Fibroblast of the aortic adventitia (primary cell): ENCODE results near the gene AMN1. TPM values are rescaled to one million over a fixed set of nuclear protein-coding genes. Genes with fewer than 3 reads are reported as not detected.

Experiments
- DNase-seq: peaks from one replicate; pipeline ENCODE4 v3.0.0-alpha.2; 2010; ENCODE audit warnings: low read depth
- H3K4me3 ChIP-seq: 2 replicates; pipeline ENCODE4 v1.5.1; 2011; ENCODE audit warnings: low read depth, mild to moderate bottlenecking, control low read depth, low read length, moderate library complexity
- total RNA-seq: library from RNA; depleted of rRNA; stranded (reverse); fragments of >200 nt; gene quantifications from 2 replicates; pipeline ENCODE4 v1.2.3, GENCODE V29; 2012; ENCODE audit warnings: low replicate concordance
- TF ChIP-seq, protein P1 (sequence below): IDR thresholded peaks from 2 replicates; pipeline ENCODE4 v1.5.1; 2011; ENCODE audit warnings: mild to moderate bottlenecking, low read length, control low read depth, inconsistent platforms; ENCODE audit not compliant: insufficient read depth

Gene AMN1
- total RNA-seq: 10.3 and 15.5 TPM in 2 replicates

GRCh38 chr12:31728917-31729640 lies at the start of gene AMN1:
Gene AMN1 (minus strand): TSS chr12:31729021. CDS start chr12:31729008, 13 bp downstream.
- H3K4me3 ChIP-seq: peak within 1 kb of the TSS; percentile 77
- TF ChIP-seq, protein P1, sequence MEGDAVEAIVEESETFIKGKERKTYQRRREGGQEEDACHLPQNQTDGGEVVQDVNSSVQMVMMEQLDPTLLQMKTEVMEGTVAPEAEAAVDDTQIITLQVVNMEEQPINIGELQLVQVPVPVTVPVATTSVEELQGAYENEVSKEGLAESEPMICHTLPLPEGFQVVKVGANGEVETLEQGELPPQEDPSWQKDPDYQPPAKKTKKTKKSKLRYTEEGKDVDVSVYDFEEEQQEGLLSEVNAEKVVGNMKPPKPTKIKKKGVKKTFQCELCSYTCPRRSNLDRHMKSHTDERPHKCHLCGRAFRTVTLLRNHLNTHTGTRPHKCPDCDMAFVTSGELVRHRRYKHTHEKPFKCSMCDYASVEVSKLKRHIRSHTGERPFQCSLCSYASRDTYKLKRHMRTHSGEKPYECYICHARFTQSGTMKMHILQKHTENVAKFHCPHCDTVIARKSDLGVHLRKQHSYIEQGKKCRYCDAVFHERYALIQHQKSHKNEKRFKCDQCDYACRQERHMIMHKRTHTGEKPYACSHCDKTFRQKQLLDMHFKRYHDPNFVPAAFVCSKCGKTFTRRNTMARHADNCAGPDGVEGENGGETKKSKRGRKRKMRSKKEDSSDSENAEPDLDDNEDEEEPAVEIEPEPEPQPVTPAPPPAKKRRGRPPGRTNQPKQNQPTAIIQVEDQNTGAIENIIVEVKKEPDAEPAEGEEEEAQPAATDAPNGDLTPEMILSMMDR: no peak
- peak; percentile 99 for DNase-seq

DNA sequence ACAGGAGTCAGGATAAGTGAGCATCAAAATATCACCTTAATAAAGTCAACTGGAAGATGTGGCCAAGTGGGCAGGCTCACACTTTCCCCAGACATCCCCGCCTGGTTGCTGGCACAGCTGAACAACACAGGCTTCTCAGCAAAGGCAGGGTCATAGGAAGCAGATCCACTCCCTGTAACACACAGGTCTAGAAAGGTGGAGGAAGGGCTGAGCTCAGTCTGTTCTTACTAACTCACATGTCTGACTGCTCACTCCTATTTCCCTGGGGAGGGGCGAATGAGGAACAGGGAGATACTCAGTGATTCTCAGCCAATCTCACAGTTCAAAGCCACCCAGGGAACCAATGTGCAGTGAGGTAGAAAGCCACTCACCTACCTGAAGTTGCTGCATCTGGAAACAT lies 45.0 kb upstream of the AMN1 start:
- TF ChIP-seq, protein P1: no peak
- H3K4me3 ChIP-seq: no peak overlapping the region
- DNase-seq: no peak

DNA sequence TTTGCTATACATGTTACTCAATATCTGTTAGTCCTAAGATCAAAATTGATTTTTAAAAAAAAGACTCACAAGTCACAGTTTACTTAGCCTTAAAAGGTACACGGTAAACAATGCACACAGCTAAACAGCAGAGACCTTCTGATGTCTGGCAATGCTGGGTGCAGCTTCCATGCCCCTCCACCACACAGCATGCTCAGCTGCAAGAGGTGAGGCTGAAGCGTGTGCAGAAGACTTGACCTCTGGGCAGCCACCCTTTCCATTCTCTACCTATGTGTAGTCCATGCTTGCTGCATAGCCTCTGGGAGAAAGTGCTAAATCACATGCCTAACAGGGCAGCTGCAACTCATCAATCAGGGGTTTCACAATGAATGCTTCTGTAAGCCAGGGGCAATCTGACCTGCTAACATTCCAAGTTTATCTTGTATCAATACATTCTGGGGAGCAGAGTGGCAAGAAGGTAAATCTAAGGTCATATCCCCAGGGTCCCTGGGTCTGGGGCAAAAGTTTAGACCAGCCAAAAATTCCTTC lies 44.5 kb upstream of the AMN1 start:
- DNase-seq: peak; percentile 76
- no peak overlapping the region for H3K4me3 ChIP-seq
- TF ChIP-seq, protein P1: no peak

- TF ChIP-seq, protein P1: no peak
- H3K4me3 ChIP-seq: no peak overlapping the region
- DNase-seq: no peak
Measured at GRCh38 chr12:31772685-31773222, 43.9 kb upstream of the AMN1 start.

GRCh38 chr12:31772186-31772585 lies 43.4 kb upstream of the AMN1 start:
- DNase-seq: peak; percentile 64
- TF ChIP-seq, protein P1: no peak

GRCh38 chr12:31768046-31768445 lies 39.2 kb upstream of the AMN1 start:
- DNase-seq: no peak
- no peak overlapping the region for H3K4me3 ChIP-seq
- TF ChIP-seq, protein P1: no peak

More at GRCh38 chr12:31772186-31772585, 43.4 kb upstream of the AMN1 start:
- H3K4me3 ChIP-seq: no peak overlapping the region
